Lower leg skin (tissue), 4 donors: ENCODE results near the gene C19orf47. TPM values are rescaled to one million over a fixed set of nuclear protein-coding genes. Genes with fewer than 3 reads are reported as not detected.

Source experiments
- DNase-seq, 2 donors: peaks; one replicate each; pipeline ENCODE4 v3.0.0-alpha.2; 2019; ENCODE audit warnings: low spot score in 2 of 2
- H3K4me3 ChIP-seq: fragments of 200-600 bp; sonication (generic); 2 replicates; pipeline ENCODE4 v1.5.1; 2017; ENCODE audit warnings: mild to moderate bottlenecking, low read depth; ENCODE audit not compliant: poor library complexity, severe bottlenecking
- CTCF ChIP-seq, 3 donors: fragments of 450-650 bp; IDR thresholded peaks; one replicate each; pipeline ENCODE4 v1.5.1; 2016; ENCODE audit warnings: antibody characterized with exemption in 3 of 3, mild to moderate bottlenecking in 3 of 3, moderate library complexity in 2 of 3
- POLR2A ChIP-seq, 2 donors: fragments of 450-650 bp; IDR thresholded peaks; one replicate each; pipeline ENCODE4 v1.6.1; 2016 to 2017; ENCODE audit warnings: antibody characterized with exemption in 2 of 2, mild to moderate bottlenecking in 1 of 2, moderate library complexity in 1 of 2
- WGBS, 2 donors: methylation state at CpG; one replicate each; pipeline ENCODE4 v1.1.5; 2018; 5-methylcytosine and 5-hydroxymethylcytosine counted together
- intact Hi-C: fragments of 100-400 bp; cut with DNase I; formaldehyde crosslinking; loops from one replicate; pipeline ENCODE4 v1.15.0; 2023; ENCODE audit warnings: low total_unique reads
- total RNA-seq, 4 donors: library from RNA; depleted of rRNA; stranded (reverse); fragments of >200 nt; gene quantifications; one replicate each; pipeline ENCODE4 v1.1.0, GENCODE V29; 2016

The C19orf47 gene
- total RNA-seq, 4 donors from 2014 or later = 10.5 to 29.5 (median 13.1) TPM

GRCh38 chr19:40348961-40349507 lies 837 bp upstream of the C19orf47 start:
- intact Hi-C loops = no loop called here
- no peak for TF ChIP-seq POLR2A (IDR thresholded peaks at IDR 0.05)
- TF ChIP-seq CTCF (IDR thresholded peaks at IDR 0.05) = no peak
- peak overlapping the region; percentile 30 for H3K4me3 ChIP-seq
- 7 to 9% methylated on average over 17 of the region's 17 CpGs for whole genome bisulfite sequencing, 2 donors
- no peak for DNase-seq

DNA sequence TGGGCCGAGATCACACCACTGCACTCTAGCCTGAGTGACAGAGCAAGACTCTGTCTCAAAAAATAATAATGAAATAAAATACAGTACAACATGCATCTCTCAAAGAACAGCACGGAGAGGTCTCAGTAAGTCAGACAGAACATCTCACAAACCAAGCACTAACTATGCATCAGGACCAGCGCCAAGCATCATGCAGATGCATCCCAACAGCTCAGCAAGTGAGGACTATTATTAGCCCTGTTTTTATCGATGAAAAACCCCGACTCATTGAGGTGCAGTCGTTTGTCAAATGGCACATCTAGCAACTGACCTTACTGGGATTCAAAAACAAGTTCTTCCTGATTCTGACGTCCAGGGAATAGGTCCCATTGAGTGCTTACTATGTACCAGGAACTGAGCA lies 3.8 kb downstream of the C19orf47 start:
- 66 to 70% methylated on average over 7 of the region's 7 CpGs for WGBS, 2 donors
- no peak overlapping the region for H3K4me3 ChIP-seq
- DNase-seq = no peak
- intact Hi-C loops = no loop called here
- TF ChIP-seq POLR2A (IDR thresholded peaks at IDR 0.05) (no peak), CTCF (IDR thresholded peaks at IDR 0.05) (no peak)

DNA sequence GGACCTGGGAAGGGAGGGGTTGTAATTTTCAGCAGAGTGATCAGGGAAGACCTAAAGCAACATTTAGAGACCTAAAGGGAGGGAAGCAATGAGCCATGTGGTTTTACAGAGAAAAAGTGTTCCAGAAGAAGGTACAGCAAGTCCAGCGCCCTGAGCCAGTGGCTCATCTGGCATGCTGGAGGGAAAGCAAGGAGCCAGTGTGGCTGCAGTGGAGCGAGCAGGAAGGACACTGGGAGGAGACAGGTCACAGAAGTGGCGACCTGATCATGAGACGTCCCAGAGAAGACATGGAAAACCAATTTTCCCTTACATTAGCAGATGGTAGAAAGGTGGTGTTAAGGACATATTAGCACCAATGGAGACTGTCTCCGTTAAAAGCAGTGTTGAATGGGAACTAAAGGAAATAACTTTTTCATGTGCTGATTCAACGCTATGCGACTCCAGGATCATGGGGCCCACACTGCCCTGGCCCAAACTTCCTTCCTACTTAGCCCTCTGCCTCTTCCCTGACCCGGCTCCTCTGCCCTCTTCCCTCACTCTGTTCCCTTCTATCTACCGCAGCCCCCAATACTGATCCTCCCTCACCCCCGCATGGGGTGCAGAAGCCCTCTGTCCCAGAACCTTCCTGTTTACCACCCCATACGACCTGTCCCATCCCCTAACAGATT lies 5.4 kb downstream of the C19orf47 start:
- no peak for TF ChIP-seq CTCF (IDR thresholded peaks at IDR 0.05)
- no peak for TF ChIP-seq POLR2A (IDR thresholded peaks at IDR 0.05)
- intact Hi-C loops = no loop called here
- H3K4me3 ChIP-seq = no peak overlapping the region
- 84 to 88% methylated on average over 11 of the region's 11 CpGs for WGBS, 2 donors
- DNase-seq = no peak

DNA sequence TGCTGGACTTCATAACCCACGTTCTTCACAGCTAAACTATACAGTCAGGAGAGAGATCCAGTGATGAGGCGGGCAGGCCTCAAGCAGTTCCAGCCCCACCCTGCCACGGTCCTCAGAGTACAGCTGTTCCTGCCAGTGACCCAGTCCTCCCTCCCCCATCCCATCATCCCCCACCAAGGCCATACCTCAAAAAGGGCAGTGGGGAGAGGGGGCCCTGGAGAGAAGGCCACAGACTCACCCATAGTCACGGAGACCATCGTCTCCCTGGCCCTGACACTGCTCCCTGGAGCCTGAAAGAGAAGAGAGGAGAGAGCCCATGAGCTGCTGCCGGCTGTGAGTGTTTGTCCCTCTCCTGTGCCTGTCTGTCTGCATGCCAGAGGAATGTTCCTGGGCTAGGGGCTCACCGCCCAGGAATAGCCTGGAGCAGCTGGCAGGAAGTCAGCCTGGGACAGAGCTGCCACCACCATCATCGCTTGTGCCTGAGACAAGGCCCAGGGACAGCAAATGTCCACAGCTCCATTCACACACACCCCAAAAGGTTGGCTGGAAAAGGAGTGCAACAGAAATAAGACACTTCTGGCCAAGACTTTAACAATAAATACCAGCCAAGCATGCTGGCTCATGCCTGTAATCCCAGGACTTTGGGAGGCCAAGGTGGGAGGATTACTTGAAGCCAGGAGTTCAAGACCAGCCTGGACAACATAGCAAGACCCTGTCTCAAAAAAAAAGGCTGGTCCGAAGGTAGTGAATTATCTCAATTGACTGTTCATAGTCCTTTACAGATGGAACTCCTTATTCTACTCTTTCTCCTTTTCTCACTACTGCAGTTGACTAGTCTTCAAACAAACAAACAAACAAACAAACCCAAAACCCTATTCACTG lies 6.4 kb downstream of the C19orf47 start:
- no peak for DNase-seq
- TF ChIP-seq CTCF (IDR thresholded peaks at IDR 0.05) = no peak
- no peak for TF ChIP-seq POLR2A (IDR thresholded peaks at IDR 0.05)
- WGBS, 2 donors = 44 to 45% methylated on average over 9 of the region's 9 CpGs

DNA sequence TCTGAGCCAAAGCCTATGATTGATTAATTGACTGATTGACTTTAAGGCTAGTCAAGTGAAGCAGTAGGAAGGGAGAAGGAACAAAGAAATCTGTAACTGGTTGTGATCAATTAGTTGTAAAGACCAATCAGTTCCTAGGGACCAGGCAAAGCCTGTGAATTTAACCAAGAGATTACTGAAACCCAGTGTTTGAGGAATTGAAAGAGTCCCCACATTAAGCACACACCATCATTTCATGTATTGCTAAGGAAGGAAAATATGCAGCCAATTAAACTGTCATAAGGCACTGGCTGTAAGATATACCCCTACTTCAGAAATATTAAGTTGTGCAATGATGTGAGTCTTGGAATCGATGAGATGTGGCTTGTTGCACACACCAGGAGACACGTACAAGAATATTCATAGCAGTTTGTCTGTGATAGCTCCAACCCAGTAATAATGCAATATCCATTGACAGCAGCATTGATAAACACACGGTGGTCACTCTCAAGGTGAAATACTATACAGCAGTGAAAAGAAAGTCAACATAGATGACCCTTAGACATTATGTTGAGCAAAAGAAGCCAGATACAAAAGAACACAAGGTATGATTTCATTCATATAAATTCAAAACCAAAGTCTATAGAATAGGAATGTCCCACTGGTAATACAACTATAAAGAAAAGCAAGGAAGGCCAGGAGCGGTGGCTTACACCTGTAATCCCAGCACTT lies 9.0 kb downstream of the C19orf47 start:
- 92% methylated on average over 4 of the region's 4 CpGs for WGBS, 2 donors
- intact Hi-C loops = no loop called here
- DNase-seq = no peak

More for the DNA sequence above, 6.4 kb downstream of the C19orf47 start:
- intact Hi-C loops = no loop called here
- H3K4me3 ChIP-seq = no peak overlapping the region

More for the DNA sequence above, 9.0 kb downstream of the C19orf47 start:
- TF ChIP-seq POLR2A (IDR thresholded peaks at IDR 0.05) (no peak), CTCF (IDR thresholded peaks at IDR 0.05) (no peak)
- no peak overlapping the region for H3K4me3 ChIP-seq
